Fibroblast of lung (primary cell): Measurements from ENCODE around the gene CAST.

Experiments
- CTCF ChIP-seq, 2 donors: IDR thresholded peaks in 1 of 2; conservative IDR thresholded peaks in 1 of 2; 1 replicate in 1 of 2; 2 replicates in 1 of 2; pipeline ENCODE4 v1.5.1; 2011 to 2012; ENCODE audit warnings: low read length in 2 of 2, control low read depth in 1 of 2, inconsistent platforms in 1 of 2, low read depth in 1 of 2, mild to moderate bottlenecking in 1 of 2
- EZH2 ChIP-seq: IDR thresholded peaks from 2 replicates; pipeline ENCODE4 v1.5.1; 2012; ENCODE audit warnings: low read length, control low read depth, mild to moderate bottlenecking; ENCODE audit errors: missing control alignments

GRCh38 chr5:96675882-96676281 is 13.7 kb downstream of the CAST start:
- TF ChIP-seq CTCF (conservative IDR thresholded peaks at IDR 0.05 in 1 of 2, IDR thresholded peaks at IDR 0.05 in 1 of 2; ENCODE audit: low read depth in 1 of 2, low read length in 2 of 2) (no peak), EZH2 (no peak)
